Motor neuron (in vitro differentiated cells): Measurements from ENCODE around the gene PPP2R5B. TPM values are rescaled to one million over a fixed set of nuclear protein-coding genes. Genes with fewer than 3 reads are reported as not detected.

Experiments used
- ATAC-seq, 8 experiments: fragments of 200-7000 bp; cut with Tn5 transposase; replicated peaks in 6 of 8; 2 replicates each; pipeline ENCODE4 v1.8.0; 2021; ENCODE audit warnings: mild to moderate bottlenecking in 8 of 8, moderate library complexity in 8 of 8
- H3K27ac ChIP-seq, 2 donors: fragments of 250-450 bp; sonication (Bioruptor Pico); 2 replicates each; pipeline ENCODE4 v1.9.0; 2021; ENCODE audit warnings: antibody characterized with exemption in 2 of 2, mild to moderate bottlenecking in 2 of 2, moderate library complexity in 1 of 2
- H3K4me1 ChIP-seq, 2 donors: fragments of 250-450 bp; sonication (Bioruptor Pico); replicated peaks in 1 of 2; 2 replicates each; pipeline ENCODE4 v1.6.1; 2021; ENCODE audit warnings: antibody characterized with exemption in 2 of 2, mild to moderate bottlenecking in 2 of 2, moderate library complexity in 1 of 2
- H3K4me3 ChIP-seq, 5 donors: fragments of 250-450 bp; sonication (Bioruptor Pico); 2 replicates each; pipeline ENCODE4 v1.9.0; 2021; ENCODE audit warnings: antibody characterized with exemption in 5 of 5, mild to moderate bottlenecking in 5 of 5, moderate library complexity in 4 of 5
- WGBS, 10 experiments: fragments of 450-650 bp; shearing (Covaris generic); methylation state at CpG; one replicate each; pipeline ENCODE4 v1.0.0; 2022; 5-methylcytosine and 5-hydroxymethylcytosine counted together
- in situ Hi-C, 9 experiments: fragments of 400-800 bp; cut with MboI; loops; one replicate each; pipeline ENCODE4 v1.15.0; 2021; ENCODE audit warnings: low sequenced_read_pairs in 9 of 9, low pct_unique_long_range_greater_than_20kb in 2 of 9; ENCODE audit not compliant: unreplicated experiment in 9 of 9
- total RNA-seq, 8 experiments: library from RNA; unstranded; fragments of 300-600 nt; gene quantifications; 2 replicates each; pipeline versions ENCODE4 v1.2.3 to v1.2.4, GENCODE V29; 2022

Gene PPP2R5B
- total RNA-seq, 8 experiments from 2014 or later: 8.4 to 48.7 (median 25.8) TPM

DNA sequence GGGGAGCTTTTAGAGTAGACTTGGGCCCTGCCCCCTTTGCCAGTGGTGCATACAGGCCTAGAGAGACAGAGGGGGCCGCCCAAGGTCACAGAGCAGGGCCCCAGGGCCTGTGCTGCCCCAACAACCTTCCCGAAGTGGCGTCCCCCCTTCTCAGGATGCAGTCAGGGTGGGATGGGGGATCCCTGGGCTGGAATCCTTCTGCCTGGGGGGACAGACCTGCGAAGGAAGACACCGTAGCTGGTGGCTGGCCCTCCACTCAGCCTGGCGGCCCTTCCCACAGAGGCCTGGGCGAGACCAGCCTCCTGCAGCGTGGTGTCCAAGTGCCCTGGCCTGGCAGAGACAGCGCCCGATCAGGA lies 31.7 kb upstream of the PPP2R5B start:
- in situ Hi-C loops: loop anchor here in 1 of 9 experiments (10.0 kb wide), 1 partner anchor 48 kb away; the partner anchor contains the start of gene CDC42BPG
- Histone ChIP-seq H3K4me3 (no peak overlapping the region), H3K27ac (no peak overlapping the region), H3K4me1 (peaks cover 14 to 24% of the 10 kb centered on the region in 2 donors)
- 80 to 100% methylated on average over 1 to 3 of the region's 10 CpGs; no CpG with 5 or more reads in 8 of the 10 experiments for WGBS, 10 experiments
- ATAC-seq: no peak

- no peak overlapping the region for H3K4me3 ChIP-seq
- WGBS, 10 experiments: 67 to 100% (median 73%) methylated on average over 1 to 4 of the region's 25 CpGs; no CpG with 5 or more reads in 7 of the 10 experiments
- peak in 2 of 8 experiments; percentile 2 to 5 for ATAC-seq
- H3K27ac ChIP-seq: no peak overlapping the region
- in situ Hi-C loops: loop anchor here in 1 of 9 experiments (10.0 kb wide), 1 partner anchor 49 kb away; the partner anchor contains the start of gene CDC42BPG
- H3K4me1 ChIP-seq: peaks cover 8 to 18% of the 10 kb centered on the region in 2 donors
These were observed 31.1 kb upstream of the PPP2R5B start for GRCh38 chr11:64893194-64894069.

DNA sequence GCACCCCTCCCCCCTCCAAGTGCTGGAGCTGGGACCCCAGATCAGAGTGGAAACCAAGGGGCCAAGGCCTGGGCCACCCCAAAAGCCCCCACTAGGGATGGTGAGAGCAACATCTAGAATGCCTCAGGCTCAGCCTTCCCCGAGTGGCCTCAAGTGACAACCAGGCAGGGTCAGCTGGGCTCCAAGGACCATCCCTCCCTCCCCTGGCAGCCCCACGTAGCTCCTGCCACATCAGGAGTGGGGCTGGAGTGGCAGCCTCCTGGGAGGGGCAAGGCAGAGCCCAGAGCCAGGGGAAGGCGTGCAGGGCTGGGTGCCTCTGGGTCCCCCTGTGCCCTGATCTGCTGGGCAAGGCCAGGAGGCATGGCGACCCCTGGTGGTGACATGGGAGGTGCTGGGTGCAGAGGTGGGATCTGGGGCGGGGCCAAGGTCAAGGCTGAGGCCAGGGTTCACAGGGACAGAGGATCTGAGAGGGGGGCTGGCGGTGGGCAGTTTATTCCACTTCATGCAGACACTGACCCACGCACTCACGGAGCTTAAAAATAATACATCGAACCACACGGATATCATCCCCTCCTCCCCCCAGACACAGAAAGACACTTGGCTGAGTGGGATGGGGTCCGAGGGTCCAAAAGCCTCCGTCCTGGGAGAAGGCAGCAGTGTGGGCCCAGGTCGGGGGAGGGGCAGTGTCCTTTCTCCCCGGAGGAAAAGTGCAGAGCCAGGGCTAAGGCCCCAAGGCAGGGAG lies 30.2 kb upstream of the PPP2R5B start:
- Histone ChIP-seq H3K4me1 (peaks cover 4 to 12% of the 10 kb centered on the region in 2 donors), H3K27ac (no peak overlapping the region), H3K4me3 (no peak overlapping the region)
- peak; percentile 61 to 90 (median 82) for ATAC-seq
- in situ Hi-C loops: loop anchor here in 1 of 9 experiments (10.0 kb wide), 1 partner anchor 49 kb away; the partner anchor contains the start of gene CDC42BPG
- WGBS, 10 experiments: 0 to 53% methylated on average over 1 to 3 of the region's 14 CpGs; no CpG with 5 or more reads in 8 of the 10 experiments

DNA sequence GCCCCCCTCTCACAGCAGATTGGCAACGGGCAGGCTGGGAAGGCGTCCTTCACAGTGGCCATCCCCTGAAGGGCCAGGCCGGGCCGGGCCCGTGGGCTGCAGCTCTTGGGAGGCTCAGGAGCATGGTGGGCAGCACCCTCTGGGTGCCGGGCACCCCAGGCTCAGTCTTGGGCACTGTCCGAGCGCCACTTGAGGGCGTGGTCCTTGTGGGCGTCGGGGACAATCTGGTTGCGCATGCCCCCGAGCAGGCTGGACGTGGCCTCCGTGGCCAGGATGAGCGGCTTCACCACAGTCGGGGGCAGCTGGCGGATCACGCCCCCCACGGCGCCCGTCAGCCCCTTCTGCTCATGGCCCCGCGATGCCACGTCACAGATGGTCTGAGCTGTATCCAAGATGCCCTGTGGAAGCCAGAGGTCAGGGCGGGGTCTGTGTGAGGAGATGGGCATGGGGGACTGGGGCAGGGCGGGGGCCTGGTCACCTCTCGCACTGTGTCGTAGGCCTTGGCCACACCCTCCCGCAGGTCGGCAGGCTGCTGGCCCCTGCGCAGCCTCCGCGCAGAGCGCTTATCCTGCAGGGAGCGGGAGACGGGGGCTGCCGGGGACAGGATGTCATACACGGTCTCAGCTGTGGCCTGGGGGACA lies 29.6 kb upstream of the PPP2R5B start:
- Histone ChIP-seq H3K4me3 (no peak overlapping the region), H3K27ac (no peak overlapping the region), H3K4me1 (peaks cover 4 to 12% of the 10 kb centered on the region in 2 donors)
- WGBS, 10 experiments: 100% methylated on average over 6 of the region's 39 CpGs; no CpG with 5 or more reads in 9 of the 10 experiments
- in situ Hi-C loops: loop anchor here in 1 of 9 experiments (10.0 kb wide), 1 partner anchor 50 kb away; the partner anchor contains the start of gene CDC42BPG
- peak in 3 of 8 experiments; percentile 3 to 8 (median 3) for ATAC-seq

DNA sequence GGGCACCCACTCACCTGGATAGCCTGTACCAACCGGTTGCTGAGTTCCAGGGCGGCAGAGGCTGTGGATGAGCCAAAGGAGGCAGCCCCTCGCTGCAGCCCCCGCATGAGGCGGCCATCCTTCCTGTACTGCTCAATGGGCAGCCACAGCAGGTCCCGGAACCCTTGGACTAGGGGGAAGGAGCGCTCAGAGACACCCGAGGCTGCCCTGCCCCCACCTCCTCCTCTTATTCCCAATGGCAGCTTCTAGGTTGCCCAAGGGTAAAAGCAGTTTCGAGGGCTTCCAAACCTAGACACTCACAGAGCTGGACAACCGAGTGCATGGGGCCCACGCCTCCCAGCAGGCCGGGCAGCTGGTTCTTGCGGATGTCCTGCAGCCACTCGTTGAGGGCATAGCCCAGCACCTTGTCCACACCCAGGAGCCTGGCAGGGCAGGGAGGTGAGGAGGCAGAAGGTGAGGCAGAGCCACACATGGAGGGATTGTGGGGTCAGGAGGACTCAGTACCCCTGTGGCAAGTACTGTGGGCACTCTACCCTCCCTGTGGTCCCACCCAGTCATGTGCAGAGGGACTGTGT lies 28.0 kb upstream of the PPP2R5B start:
- no peak for ATAC-seq
- Histone ChIP-seq H3K4me1 (peaks cover 4 to 12% of the 10 kb centered on the region in 2 donors), H3K4me3 (no peak overlapping the region), H3K27ac (no peak overlapping the region)
- in situ Hi-C loops: loop anchor here in 1 of 9 experiments (10.0 kb wide), 1 partner anchor 52 kb away; the partner anchor contains the start of gene CDC42BPG
- WGBS, 10 experiments: 70 to 100% (median 80%) methylated on average over 1 to 3 of the region's 14 CpGs; no CpG with 5 or more reads in 7 of the 10 experiments

DNA sequence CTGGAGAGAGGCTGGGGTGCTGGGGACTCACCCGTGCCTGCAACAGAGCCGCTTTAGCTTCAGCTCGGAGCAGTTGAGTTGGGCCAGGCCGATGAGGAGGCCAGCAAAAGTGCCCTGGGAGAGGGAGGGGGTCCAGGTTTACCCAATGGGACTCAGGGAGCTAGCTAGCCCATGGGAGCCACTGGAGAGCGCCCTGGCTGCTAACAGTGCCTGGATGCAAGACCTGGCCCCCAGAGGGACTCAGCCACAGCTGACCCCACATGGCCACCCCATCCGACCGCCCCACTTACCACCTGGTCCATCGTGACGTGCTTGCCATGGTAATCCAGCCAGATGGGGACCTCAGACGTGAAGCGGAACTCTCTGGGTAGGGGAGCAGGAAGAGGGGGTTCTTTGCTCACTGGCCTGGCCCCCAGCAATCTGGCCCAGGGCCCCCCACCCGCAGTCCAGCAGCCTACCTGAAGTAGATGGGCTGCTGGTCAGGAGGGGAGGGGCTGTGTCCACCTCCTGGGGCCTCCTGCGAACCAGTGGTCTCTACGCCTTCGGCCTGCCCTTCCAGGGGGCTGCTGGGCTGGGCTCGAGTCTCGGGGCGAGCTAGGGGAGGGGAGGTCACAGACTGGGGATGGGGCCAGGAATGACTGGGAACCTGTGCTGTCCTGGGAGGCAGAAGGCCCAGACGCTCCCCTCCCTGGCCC lies 27.0 kb upstream of the PPP2R5B start:
- no peak for ATAC-seq
- Histone ChIP-seq H3K27ac (no peak overlapping the region), H3K4me1 (peaks cover 4 to 12% of the 10 kb centered on the region in 2 donors), H3K4me3 (no peak overlapping the region)
- WGBS, 10 experiments: 60 to 96% methylated on average over 4 to 8 of the region's 19 CpGs; no CpG with 5 or more reads in 8 of the 10 experiments
- in situ Hi-C loops: loop anchor here in 1 of 9 experiments (10.0 kb wide), 1 partner anchor 53 kb away; the partner anchor contains the start of gene CDC42BPG

- in situ Hi-C loops: loop anchor here in 1 of 9 experiments (10.0 kb wide), 1 partner anchor 53 kb away; the partner anchor contains the start of gene CDC42BPG
- Histone ChIP-seq H3K4me1 (peaks cover 4 to 12% of the 10 kb centered on the region in 2 donors), H3K27ac (no peak overlapping the region), H3K4me3 (no peak overlapping the region)
- 86 to 100% (median 100%) methylated on average over 3 to 6 of the region's 9 CpGs; no CpG with 5 or more reads in 7 of the 10 experiments for WGBS, 10 experiments
- no peak for ATAC-seq
These were observed 26.4 kb upstream of the PPP2R5B start for GRCh38 chr11:64898076-64898445.

- Histone ChIP-seq H3K27ac (no peak overlapping the region), H3K4me3 (no peak overlapping the region), H3K4me1 (peaks cover 4 to 7% of the 10 kb centered on the region in 2 donors)
- in situ Hi-C loops: loop anchor here in 1 of 9 experiments (10.0 kb wide), 1 partner anchor 54 kb away; the partner anchor contains the start of gene CDC42BPG
- ATAC-seq: no peak
- 89 to 100% (median 93%) methylated on average over 3 to 7 of the region's 19 CpGs; no CpG with 5 or more reads in 4 of the 10 experiments for WGBS, 10 experiments
These were observed 25.9 kb upstream of the PPP2R5B start for GRCh38 chr11:64898541-64898940.

GRCh38 chr11:64900263-64900678 lies 24.2 kb upstream of the PPP2R5B start:
- in situ Hi-C loops: no loop called here
- ATAC-seq: no peak
- 73 to 94% (median 90%) methylated on average over 1 to 7 of the region's 14 CpGs; no CpG with 5 or more reads in 4 of the 10 experiments for WGBS, 10 experiments
- H3K27ac ChIP-seq: no peak overlapping the region
- no peak overlapping the region for H3K4me3 ChIP-seq
- H3K4me1 ChIP-seq: no peaks in the 10 kb centered on the region

GRCh38 chr11:64900774-64901173 lies 23.7 kb upstream of the PPP2R5B start:
- in situ Hi-C loops: no loop called here
- WGBS, 10 experiments: 90% methylated on average over 2 of the region's 17 CpGs; no CpG with 5 or more reads in 9 of the 10 experiments
- Histone ChIP-seq H3K4me1 (no peaks in the 10 kb centered on the region), H3K27ac (no peak overlapping the region), H3K4me3 (no peak overlapping the region)
- ATAC-seq: no peak

GRCh38 chr11:64902102-64902900 lies 22.2 kb upstream of the PPP2R5B start:
- peak in 2 of 8 experiments; percentile 13 to 15 for ATAC-seq
- no peaks in the 10 kb centered on the region for H3K4me1 ChIP-seq
- 60 to 100% (median 90%) methylated on average over 1 to 2 of the region's 30 CpGs; no CpG with 5 or more reads in 7 of the 10 experiments for WGBS, 10 experiments
- no peak overlapping the region for H3K4me3 ChIP-seq
- H3K27ac ChIP-seq: no peak overlapping the region
- in situ Hi-C loops: no loop called here
